Cardiac muscle cell (in vitro differentiated cells and primary cell): ENCODE data around the gene SF3B5. TPM values are rescaled to one million over a fixed set of nuclear protein-coding genes. Genes with fewer than 3 reads are reported as not detected.
A peak's percentile ranks its signal among the peaks of the same experiment; 100 is the strongest.

Source experiments
- DNase-seq, 2 donors: peaks; one replicate each; pipeline versions ENCODE4 v3.0.0 to v3.0.0-alpha.2; 2010 to 2017; ENCODE audit warnings: low read depth in 1 of 2, low spot score in 1 of 2
- H3K27ac ChIP-seq: fragments of 200-600 bp; sonication (generic); 2 replicates; pipeline ENCODE4 v1.5.1; 2016
- H3K27me3 ChIP-seq: fragments of 200-600 bp; sonication (generic); 2 replicates; pipeline ENCODE4 v1.6.0; 2016; ENCODE audit warnings: control low read depth
- H3K36me3 ChIP-seq: fragments of 200-600 bp; sonication (generic); 2 replicates; pipeline ENCODE4 v1.5.1; 2016; ENCODE audit warnings: control low read depth
- H3K4me1 ChIP-seq: fragments of 200-600 bp; sonication (generic); 2 replicates; pipeline ENCODE4 v1.8.1; 2017; ENCODE audit warnings: low read depth, mild to moderate bottlenecking, mixed run types
- H3K4me3 ChIP-seq: fragments of 200-600 bp; sonication (generic); 2 replicates; pipeline ENCODE4 v1.5.1; 2016; ENCODE audit warnings: mild to moderate bottlenecking
- H3K9me3 ChIP-seq: fragments of 200-600 bp; sonication (generic); 2 replicates; pipeline ENCODE4 v1.5.1; 2017; ENCODE audit warnings: low read depth, mild to moderate bottlenecking, control low read depth
- CTCF ChIP-seq: IDR thresholded peaks from 2 replicates; pipeline ENCODE4 v1.5.1; 2012; ENCODE audit warnings: low read depth, mild to moderate bottlenecking, low read length
- polyA plus RNA-seq: library from polyadenylated mRNA; unstranded; fragments of >200 nt; fragmentation: Nextera tagmentation; extraction: Ambion mirVana; gene quantifications from 2 replicates; pipeline ENCODE4 v1.2.1, GENCODE V29; 2016
- total RNA-seq: library from RNA; depleted of rRNA; stranded (reverse); fragments of >200 nt; gene quantifications from 2 replicates; pipeline ENCODE4 v1.2.3, GENCODE V29; 2016

The SF3B5 gene
- total and polyA plus RNA-seq, 2 experiments from 2014 or later: 139 to 252 TPM

GRCh38 chr6:144094731-144095133 lies 641 bp downstream of the SF3B5 start:
- Histone ChIP-seq H3K4me1 (peaks cover 7% of the 10 kb centered on the region), H3K4me3 (peak overlapping the region; percentile 81), H3K9me3 (no peaks in the 10 kb centered on the region), H3K36me3 (no peaks in the 10 kb centered on the region), H3K27ac (peak overlapping the region; percentile 87), H3K27me3 (peaks cover 2% of the 10 kb centered on the region)
- no peak for TF ChIP-seq CTCF
- DNase-seq: no peak

DNA sequence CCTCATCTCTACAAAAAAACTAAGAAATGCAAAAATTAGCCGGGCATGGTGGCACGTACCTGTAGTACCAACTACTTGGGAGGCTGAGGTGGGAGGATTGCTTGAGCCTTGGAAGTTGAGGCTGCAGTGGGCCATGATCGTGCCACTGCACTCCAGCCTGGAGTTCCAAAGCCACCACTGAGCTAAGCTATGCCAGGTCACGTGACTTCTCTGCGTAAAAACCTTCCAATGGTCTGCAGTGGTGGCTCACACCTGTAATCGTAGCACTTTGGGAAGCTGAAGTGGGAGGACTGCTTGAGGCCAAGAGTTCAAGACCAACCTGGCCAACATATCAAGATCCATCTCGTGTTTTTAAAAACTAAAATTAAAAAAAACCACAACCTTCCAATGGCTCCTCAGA lies 1.7 kb downstream of the SF3B5 start:
- peaks cover 7% of the 10 kb centered on the region for H3K4me1 ChIP-seq
- H3K27ac ChIP-seq: no peak overlapping the region
- TF ChIP-seq CTCF: no peak
- no peak for DNase-seq
- H3K27me3 ChIP-seq: peaks cover 2% of the 10 kb centered on the region
- peak overlapping the region; percentile 81 for H3K4me3 ChIP-seq
- no peaks in the 10 kb centered on the region for H3K36me3 ChIP-seq
- H3K9me3 ChIP-seq: no peaks in the 10 kb centered on the region

- Histone ChIP-seq H3K27ac (no peak overlapping the region), H3K4me3 (no peak overlapping the region), H3K36me3 (no peaks in the 10 kb centered on the region), H3K9me3 (no peaks in the 10 kb centered on the region), H3K4me1 (peaks cover 7% of the 10 kb centered on the region), H3K27me3 (peaks cover 2% of the 10 kb centered on the region)
- TF ChIP-seq CTCF: no peak
- DNase-seq: no peak
These were observed 2.1 kb downstream of the SF3B5 start for GRCh38 chr6:144093236-144093635.

- H3K36me3 ChIP-seq: no peaks in the 10 kb centered on the region
- DNase-seq: no peak
- no peak overlapping the region for H3K4me3 ChIP-seq
- no peak overlapping the region for H3K27ac ChIP-seq
- H3K27me3 ChIP-seq: no peaks in the 10 kb centered on the region
- H3K9me3 ChIP-seq: no peaks in the 10 kb centered on the region
- peaks cover 7% of the 10 kb centered on the region for H3K4me1 ChIP-seq
- peak; percentile 6 for TF ChIP-seq CTCF
These were observed 5.0 kb downstream of the SF3B5 start for GRCh38 chr6:144090384-144090783.

GRCh38 chr6:144087789-144088426 lies 7.5 kb downstream of the SF3B5 start:
- Histone ChIP-seq H3K27ac (no peak overlapping the region), H3K36me3 (no peaks in the 10 kb centered on the region), H3K27me3 (no peaks in the 10 kb centered on the region), H3K4me3 (no peak overlapping the region), H3K9me3 (no peaks in the 10 kb centered on the region), H3K4me1 (peaks cover 2% of the 10 kb centered on the region)
- DNase-seq: no peak
- no peak for TF ChIP-seq CTCF
